ENCODE measurements around the gene ADSS2. TPM values are rescaled to one million over a fixed set of nuclear protein-coding genes. Genes with fewer than 3 reads are reported as not detected.

The ADSS2 gene
- total RNA-seq, 1 donor = 52.8 TPM

- peak overlapping the region; percentile 94 for H3K4me3 ChIP-seq (ENCODE audit: insufficient read depth, low read length)
These were observed 1.7 kb downstream of the ADSS2 start for GRCh38 chr1:244449936-244450508.

DNA sequence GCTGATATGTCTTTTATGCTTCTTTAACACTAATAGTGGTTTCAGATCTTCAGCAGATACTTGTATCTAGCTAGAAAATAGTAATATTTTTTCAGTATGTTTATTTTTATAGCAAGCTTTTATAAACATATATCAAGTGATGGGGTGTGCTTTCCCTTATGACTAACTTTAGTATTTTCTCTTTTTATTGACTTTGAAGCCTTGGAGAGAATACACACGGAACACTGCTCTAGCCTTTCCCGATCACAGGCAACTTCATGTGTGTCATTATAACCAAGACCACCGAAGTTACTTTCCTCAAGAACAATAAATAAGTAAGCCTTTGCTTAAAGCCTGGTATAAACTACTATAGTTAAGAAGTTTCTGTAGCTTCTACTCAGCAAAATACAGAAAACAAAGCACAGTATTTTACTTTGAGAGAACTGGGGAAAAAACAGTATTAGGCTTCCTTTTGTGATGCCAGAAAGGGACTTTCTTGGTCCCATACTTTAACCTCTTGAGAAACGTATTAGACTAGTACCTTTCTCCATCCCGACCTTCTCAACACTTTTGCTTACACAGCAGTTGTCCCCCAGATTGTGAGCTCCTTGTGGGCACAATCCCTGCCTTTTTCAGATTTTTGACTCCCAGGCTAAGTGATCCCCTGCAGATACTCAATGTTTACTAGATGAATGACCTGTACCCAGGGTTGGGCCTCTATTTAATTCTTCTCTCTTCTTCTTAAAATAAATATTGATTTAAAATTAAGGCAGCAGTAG, 3.3 kb downstream of the ADSS2 start:
- Histone ChIP-seq H3K4me3 (ENCODE audit: insufficient read depth, low read length) (no peak overlapping the region), H3K27ac (ENCODE audit: low read depth, low read length) (peak overlapping the region; percentile 36), H3K4me1 (ENCODE audit: insufficient read depth, low read length) (peaks cover 46% of the 10 kb centered on the region)

More at GRCh38 chr1:244449936-244450508, 1.7 kb downstream of the ADSS2 start:
- Histone ChIP-seq H4K20me1 (ENCODE audit: insufficient read depth, low read length) (no peaks in the 10 kb centered on the region), H3K36me3 (ENCODE audit: insufficient read depth, low read length) (peaks cover 9% of the 10 kb centered on the region), H3K79me2 (ENCODE audit: insufficient read depth, low read length) (peaks cover 63% of the 10 kb centered on the region), H3K27me3 (ENCODE audit: insufficient read depth, low read length) (no peaks in the 10 kb centered on the region), H3K9me3 (ENCODE audit: low read depth, low read length) (no peaks in the 10 kb centered on the region), H3K4me1 (ENCODE audit: insufficient read depth, low read length) (peaks cover 40% of the 10 kb centered on the region), H3K4me2 (ENCODE audit: insufficient read depth, low read length) (peak overlapping the region; percentile 86), H2AFZ (ENCODE audit: low read length) (no peak overlapping the region), H3K27ac (ENCODE audit: low read depth, low read length) (peak overlapping the region; percentile 89)
- TF ChIP-seq, protein P1, sequence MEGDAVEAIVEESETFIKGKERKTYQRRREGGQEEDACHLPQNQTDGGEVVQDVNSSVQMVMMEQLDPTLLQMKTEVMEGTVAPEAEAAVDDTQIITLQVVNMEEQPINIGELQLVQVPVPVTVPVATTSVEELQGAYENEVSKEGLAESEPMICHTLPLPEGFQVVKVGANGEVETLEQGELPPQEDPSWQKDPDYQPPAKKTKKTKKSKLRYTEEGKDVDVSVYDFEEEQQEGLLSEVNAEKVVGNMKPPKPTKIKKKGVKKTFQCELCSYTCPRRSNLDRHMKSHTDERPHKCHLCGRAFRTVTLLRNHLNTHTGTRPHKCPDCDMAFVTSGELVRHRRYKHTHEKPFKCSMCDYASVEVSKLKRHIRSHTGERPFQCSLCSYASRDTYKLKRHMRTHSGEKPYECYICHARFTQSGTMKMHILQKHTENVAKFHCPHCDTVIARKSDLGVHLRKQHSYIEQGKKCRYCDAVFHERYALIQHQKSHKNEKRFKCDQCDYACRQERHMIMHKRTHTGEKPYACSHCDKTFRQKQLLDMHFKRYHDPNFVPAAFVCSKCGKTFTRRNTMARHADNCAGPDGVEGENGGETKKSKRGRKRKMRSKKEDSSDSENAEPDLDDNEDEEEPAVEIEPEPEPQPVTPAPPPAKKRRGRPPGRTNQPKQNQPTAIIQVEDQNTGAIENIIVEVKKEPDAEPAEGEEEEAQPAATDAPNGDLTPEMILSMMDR (IDR thresholded peaks at IDR 0.05; ENCODE audit: extremely low read depth, low read depth, low read length) = no peak
- no peak for DNase-seq (ENCODE audit: insufficient read length, low spot score, missing footprints)

GRCh38 chr1:244447552-244447951, 4.2 kb downstream of the ADSS2 start:
- H3K27ac ChIP-seq (ENCODE audit: low read depth, low read length) = peak overlapping the region; percentile 36
- DNase-seq (ENCODE audit: insufficient read length, low spot score, missing footprints) = no peak
- no peak overlapping the region for H2AFZ ChIP-seq (ENCODE audit: low read length)
- H3K4me3 ChIP-seq (ENCODE audit: insufficient read depth, low read length) = no peak overlapping the region
- H3K36me3 ChIP-seq (ENCODE audit: insufficient read depth, low read length) = peaks cover 9% of the 10 kb centered on the region
- no peaks in the 10 kb centered on the region for H3K9me3 ChIP-seq (ENCODE audit: low read depth, low read length)
- H4K20me1 ChIP-seq (ENCODE audit: insufficient read depth, low read length) = no peaks in the 10 kb centered on the region
- peak overlapping the region; percentile 12 for H3K4me2 ChIP-seq (ENCODE audit: insufficient read depth, low read length)
- no peaks in the 10 kb centered on the region for H3K27me3 ChIP-seq (ENCODE audit: insufficient read depth, low read length)
- peaks cover 45% of the 10 kb centered on the region for H3K4me1 ChIP-seq (ENCODE audit: insufficient read depth, low read length)
- peaks cover 85% of the 10 kb centered on the region for H3K79me2 ChIP-seq (ENCODE audit: insufficient read depth, low read length)
- TF ChIP-seq, protein P1 (IDR thresholded peaks at IDR 0.05; ENCODE audit: extremely low read depth, low read depth, low read length) = no peak

More for the DNA sequence above, 3.3 kb downstream of the ADSS2 start:
- no peak for DNase-seq (ENCODE audit: insufficient read length, low spot score, missing footprints)
- no peaks in the 10 kb centered on the region for H4K20me1 ChIP-seq (ENCODE audit: insufficient read depth, low read length)
- H3K36me3 ChIP-seq (ENCODE audit: insufficient read depth, low read length) = peaks cover 9% of the 10 kb centered on the region
- TF ChIP-seq, protein P1 (IDR thresholded peaks at IDR 0.05; ENCODE audit: extremely low read depth, low read depth, low read length) = no peak
- H3K79me2 ChIP-seq (ENCODE audit: insufficient read depth, low read length) = peaks cover 76% of the 10 kb centered on the region
- H3K4me2 ChIP-seq (ENCODE audit: insufficient read depth, low read length) = peak overlapping the region; percentile 18
- no peak overlapping the region for H2AFZ ChIP-seq (ENCODE audit: low read length)
- no peaks in the 10 kb centered on the region for H3K27me3 ChIP-seq (ENCODE audit: insufficient read depth, low read length)
- H3K9me3 ChIP-seq (ENCODE audit: low read depth, low read length) = no peaks in the 10 kb centered on the region

DNA sequence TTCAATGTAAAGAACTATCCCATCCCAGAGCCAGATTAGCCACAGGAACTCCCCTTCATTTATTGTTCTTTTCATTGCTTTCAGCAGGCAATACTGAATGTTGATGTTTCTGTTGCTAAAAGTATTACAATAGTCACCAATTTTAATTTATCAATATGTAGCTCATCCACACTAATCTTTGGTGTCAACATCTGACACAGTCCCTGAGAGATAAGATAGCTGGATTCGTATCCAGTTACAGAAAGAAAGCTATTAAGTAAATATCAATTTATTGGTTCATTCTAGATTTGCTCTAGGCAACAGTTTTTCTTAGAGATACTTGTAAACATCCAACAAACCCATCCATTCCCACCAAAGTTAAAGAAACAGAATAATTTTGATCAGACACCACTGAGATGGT, 4.7 kb downstream of the ADSS2 start:
- Histone ChIP-seq H3K9me3 (ENCODE audit: low read depth, low read length) (no peaks in the 10 kb centered on the region), H3K27ac (ENCODE audit: low read depth, low read length) (no peak overlapping the region), H3K27me3 (ENCODE audit: insufficient read depth, low read length) (no peaks in the 10 kb centered on the region), H3K4me3 (ENCODE audit: insufficient read depth, low read length) (no peak overlapping the region), H4K20me1 (ENCODE audit: insufficient read depth, low read length) (no peaks in the 10 kb centered on the region), H3K36me3 (ENCODE audit: insufficient read depth, low read length) (peaks cover 9% of the 10 kb centered on the region), H3K4me1 (ENCODE audit: insufficient read depth, low read length) (peaks cover 41% of the 10 kb centered on the region), H3K4me2 (ENCODE audit: insufficient read depth, low read length) (no peak overlapping the region), H2AFZ (ENCODE audit: low read length) (no peak overlapping the region), H3K79me2 (ENCODE audit: insufficient read depth, low read length) (peaks cover 90% of the 10 kb centered on the region)
- DNase-seq (ENCODE audit: insufficient read length, low spot score, missing footprints) = no peak
- TF ChIP-seq, protein P1 (IDR thresholded peaks at IDR 0.05; ENCODE audit: extremely low read depth, low read depth, low read length) = no peak

All from osteoblast (primary cell).